Activated naive CD4-positive, alpha-beta T cell (primary cell): ENCODE data around the gene ONECUT3.

Experiments
- DNase-seq, 4 experiments: peaks; one replicate each; lab custom pipeline; 2025; lab: John Stamatoyannopoulos, UW

The ONECUT3 gene

DNA sequence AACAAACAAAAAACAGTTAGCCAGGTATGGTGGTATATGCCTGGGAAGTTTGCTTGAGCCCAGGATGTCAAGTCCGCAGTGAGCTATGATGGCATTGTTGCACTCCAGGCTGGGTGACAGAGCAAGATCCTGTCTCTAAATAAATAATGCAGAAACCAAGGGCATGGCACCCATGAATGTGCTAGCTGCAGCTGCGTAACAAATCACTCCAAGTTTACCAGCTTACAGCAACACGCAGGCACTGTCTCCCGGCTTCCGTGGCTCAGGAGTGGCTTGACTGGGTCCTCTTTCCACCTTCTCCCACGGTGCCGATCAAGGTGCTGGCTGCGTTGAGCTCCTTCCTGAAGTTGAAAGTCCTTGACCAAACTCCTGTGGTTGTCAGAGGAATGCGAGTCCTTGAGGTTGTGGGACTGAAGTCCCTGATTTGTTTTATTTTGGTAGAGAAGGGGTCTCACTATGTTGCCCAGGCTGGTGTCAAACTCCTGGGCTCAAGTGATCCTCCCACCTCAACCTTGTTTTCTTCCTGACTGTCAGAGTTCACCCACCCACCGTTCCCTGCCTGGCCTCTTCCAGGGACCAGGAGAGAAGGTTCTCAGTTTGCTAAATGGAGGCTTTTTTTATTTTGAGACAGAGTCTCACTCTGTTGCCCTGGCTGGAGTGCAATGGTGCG, 13.2 kb upstream of the ONECUT3 start:
- no peak for DNase-seq

DNA sequence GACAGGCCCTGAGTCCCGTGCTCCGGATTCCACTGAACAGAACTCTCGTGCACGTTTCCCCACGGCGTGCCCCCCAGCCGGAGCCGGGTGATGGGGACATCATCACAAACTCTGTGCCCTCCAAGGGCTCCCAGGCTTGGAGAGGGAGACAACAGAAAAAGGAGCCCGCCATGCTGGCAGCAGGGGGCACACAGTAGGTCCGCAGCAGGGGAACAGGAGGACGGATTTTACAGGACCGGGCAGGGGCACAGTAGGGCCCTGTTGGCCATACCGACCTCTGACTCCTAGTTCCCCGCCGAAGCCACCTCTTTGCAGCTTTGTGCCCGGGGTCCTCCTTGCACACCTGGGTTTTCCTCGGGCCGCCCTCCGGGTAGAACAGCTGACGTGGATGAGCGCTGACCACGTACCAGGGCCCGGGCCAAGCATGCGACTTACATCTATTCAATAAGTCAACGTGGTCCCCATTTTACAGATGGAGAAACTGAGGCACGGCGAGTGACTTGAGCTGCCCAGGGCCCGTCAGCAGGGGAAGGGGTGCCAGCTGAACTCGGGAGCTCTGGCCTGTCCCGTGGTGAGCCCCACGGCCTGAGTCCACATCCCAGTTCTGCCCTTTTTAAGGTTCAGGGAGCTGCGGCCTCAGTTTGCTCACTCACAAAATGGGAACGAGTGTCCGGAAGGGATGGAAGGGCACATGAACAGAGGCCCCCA, 10.2 kb upstream of the ONECUT3 start:
- no peak for DNase-seq

DNA sequence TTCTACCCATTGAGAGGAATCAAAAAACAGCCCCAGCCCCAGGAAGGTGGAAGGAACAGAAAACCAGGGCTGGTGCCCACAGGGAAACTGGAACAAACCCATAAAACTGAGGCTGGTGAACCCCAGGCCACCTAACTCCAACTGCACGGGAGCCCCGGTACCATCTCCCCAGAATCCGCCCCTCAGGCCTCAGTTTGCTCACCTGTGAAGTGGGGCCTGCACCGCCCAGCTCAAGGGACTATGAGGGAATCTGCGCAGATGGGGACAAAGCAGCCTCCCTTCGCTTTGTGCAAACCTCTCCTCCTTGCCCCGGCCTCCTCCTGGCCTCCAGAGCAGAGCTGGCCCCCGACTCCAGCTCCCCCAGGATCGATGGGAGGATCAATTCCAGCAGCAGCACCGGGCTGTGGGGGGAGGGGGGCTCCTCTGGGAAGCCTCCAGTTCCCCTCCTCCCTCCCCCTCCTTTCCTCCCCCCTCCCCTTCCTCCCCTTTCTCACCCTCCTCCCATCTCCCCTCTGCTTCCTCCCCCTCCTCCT, 9.1 kb upstream of the ONECUT3 start:
- no peak for DNase-seq

DNA sequence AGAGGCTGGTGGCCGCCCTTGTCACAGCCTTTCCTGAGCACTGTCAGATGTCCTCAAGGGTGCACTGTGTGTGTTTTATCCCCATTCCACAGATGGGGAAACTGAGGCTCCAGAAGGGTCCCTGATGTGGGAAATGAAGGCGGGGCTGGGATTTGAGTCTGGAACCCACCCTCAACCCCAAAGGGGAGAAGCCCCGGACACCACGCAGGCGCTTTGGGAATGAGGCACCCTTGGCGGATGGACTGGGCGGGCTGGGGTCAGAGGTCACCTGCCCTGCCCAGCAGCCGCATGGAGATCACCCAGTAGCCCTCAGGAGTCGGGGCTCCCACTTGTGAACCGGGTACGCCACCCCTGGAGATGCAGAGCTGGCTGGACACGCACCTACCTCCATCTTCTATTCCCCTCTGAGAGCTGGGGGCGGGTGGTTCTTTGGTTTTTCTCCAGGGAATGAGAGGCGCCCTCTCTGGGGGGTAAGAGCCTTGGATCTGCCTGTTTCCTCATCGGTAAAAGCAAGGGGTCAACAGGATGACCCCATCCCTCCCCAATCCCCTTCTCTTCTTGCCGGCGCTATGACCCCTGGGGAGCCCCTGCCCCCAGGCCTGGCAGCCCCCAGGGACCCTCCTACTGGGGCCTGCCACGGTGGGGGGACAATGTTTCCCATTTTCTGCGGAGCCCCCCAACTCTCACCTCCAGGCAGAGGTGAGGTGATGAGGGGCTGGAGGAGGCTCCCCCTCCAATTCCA, 8.3 kb upstream of the ONECUT3 start:
- DNase-seq, result no peak

DNA sequence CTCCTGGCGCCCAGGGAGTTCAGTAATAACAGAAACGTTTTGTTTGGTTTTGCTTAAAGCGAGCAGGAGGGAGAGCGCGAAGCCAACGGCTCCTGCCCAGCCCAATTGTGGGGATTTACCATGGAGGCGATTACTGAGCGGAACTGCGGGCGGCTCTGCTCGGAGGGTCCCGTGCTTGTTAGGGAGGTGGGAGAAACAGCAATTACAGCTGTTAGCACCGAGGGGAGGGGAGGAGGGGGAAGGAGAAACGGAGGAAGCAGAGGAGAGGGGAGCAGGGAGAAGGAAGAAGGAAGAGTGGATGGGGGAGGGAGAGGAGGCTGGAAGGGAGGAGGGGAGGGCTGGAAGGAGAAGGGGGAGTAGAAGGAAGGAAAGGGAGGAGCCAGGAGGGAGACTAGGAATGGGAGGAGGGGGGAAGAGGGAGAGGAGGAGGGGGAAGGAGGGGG, 7.7 kb upstream of the ONECUT3 start:
- no peak for DNase-seq

DNA sequence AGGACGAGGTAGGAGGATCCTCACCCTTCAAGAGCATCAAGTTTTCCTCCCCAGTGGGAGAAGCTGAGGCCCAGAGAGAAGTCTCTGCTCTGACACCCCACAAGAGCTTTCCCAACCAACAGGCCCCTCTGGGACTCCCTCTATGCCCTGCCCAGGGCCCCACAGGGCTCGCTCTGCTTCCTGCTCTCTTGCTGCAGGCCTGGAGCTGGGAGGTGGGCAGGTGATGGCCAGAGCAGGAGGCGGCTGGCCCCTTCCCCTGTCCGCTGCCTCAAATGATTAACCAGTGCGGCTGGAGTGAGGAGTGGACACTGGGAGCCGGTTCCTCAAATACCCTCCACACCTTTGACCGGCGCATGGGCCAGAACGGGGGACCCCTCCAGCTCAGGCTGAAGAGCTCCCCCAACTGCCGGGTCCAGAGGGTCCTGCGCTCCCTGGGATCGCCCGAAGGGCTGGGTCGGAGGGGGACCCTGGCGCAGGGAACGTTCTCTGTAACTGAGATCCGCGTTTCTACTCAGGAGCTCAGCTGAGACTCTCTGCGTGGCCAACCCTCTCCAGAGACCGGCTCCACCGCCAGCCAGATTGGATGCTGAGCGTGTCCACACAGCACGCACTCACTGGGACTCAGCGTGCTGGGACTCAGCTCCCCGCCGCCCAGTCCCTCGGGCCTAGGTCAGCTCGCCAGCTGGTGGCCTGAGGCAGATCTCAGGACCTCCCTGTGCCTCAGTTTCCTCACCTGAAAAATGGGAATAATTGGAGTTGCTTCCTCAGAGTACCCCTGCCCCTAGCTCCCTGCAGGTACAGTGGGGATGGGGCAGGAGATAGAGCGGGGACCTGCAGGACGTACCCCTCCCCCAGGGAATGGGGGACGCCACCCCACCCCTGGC, 6.7 kb upstream of the ONECUT3 start:
- no peak for DNase-seq

DNA sequence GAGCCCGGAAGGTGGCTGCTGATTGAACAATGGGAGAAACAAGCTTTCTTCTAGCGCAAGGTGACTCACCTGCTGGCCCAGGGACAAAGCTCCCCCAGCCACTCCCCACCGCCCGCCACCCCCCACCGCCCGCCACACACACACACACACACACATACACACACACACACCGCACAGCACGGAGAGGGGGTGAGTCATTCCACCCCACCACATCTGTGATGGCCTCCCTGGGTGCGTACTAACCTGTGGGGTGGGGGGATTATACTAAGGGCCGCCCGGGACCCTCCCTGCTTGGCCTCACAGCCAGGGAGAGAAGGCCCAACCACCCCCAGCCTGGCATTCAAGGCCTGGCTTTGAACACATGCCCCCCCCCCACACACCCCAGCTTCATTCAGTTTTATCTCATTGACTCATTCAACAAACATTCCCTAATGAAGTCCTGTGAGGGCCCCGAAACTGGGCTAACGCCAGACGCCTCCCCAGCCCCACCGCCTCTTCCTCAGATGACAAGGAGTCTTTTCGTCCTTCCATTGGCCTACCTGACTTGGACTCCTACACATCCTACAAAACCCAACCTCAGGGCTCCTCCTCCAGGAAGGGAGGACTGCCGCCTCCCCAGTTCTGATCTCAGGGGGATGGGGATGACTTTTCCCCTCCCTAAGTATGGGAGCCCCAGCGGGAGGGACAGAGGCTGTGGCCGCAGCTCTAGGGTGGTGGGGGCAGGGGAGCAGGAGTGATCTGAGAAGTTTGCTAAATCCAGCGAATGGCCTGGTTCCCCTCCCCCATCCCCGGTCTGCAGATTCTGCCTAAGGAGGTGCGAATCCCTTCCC, 5.8 kb upstream of the ONECUT3 start:
- peak in 1 of 4 experiments; percentile 20 for DNase-seq

DNA sequence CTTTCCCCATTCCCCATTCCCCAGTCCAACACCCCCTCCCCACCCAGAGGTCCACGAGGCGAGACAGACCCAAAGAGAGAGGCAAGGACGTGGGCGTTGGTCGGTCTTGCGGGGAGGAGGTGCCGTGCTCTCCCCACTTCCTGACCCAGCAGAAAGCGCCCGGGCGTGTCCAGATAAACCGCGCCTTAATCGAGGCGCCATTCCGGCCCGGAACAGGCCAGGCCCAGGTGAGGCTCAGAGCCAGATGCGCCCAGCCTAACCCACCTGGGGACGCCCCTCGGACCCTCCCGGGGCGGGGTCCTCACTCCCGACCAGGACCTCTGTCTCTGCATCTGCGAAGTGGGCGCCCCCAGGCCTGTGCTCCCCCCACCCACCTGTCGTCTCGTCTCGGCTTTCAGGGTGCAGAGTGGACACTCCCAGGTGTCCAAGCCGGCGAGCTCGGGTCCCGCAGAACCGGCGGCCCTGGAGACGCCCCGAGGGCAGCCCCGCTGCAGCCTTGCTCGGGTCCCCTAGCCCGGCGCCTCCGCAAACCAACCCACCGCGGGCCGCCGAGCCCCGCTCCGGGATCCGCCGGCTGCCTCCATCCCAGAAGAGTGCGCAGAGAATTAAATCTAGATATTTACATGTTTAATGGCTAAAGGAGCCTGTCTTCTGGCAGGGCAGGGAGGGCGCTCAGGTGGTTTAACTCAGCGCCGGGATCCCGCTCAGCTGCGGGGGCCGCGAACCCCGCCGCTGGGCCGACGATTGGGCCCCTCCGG, 5.0 kb upstream of the ONECUT3 start:
- DNase-seq, result no peak

DNA sequence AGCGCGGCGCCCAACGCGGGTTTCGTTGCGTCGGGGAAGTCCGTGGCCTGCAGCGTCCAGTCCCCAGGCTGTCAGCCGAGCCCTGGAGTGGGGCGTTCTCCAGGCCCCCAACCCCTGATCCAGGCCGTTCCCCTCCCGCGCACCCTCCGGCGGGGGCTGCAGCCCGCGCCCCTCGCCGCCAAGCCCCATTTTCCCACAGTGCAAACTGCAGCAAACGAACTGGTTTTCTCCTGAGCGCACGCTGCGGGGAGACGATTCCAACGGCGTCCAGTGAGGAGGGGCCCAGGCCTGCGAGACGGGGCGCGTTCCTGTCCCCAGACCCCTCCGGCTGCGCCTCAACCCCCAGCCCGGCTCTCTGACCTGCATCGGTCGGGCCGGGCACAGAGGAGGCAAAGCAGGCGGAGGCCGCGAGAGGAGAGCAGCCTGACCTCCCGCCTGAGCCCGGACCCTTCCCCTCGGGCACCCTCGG, 4.4 kb upstream of the ONECUT3 start:
- no peak for DNase-seq

DNA sequence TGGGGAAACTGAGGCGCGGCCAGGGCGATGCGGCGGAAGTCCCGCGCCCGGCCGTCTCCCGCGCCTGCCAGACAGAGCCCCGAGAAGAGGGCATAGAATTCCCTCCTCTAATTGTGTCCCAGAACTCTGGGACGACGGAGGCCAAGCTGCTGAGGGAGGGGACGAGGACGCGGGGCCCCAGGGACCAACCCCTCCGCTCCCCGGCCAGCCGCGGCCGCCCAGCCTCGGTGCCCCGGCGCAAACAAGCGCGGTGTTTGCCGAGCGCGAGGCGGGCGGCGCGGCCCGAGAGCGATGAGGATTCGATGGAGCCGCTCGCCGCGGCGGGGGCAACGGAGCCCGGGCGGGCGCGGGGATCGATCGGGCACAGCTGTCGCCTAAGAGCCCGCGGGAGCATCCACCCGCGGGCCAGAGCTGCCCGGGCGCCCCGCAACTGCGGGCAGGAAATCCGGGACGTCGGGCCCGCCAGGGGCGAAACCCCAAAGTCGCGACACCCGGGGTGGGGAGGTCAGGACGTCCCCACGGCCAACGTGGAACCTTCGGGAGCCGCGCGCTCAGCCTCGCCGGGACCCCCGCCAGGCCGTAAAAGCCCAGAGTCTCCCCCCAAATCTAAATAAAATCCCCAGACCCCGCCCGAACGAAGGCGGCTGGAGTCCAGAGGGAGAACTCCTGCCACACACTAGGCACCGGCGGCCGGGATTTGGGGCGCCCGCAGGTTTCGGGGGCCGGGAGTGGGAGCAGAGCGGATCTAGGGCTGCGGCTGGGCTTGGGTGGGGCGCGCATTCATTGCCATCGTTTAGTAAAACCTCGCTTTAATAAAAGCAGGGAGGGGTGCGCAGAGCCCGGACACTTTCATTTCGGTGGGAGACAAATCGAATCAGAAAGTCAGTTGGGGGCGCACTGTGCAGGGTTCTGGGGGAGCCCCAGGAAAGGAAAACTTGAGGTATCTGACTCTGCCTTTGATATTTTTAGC, 3.6 kb upstream of the ONECUT3 start:
- no peak for DNase-seq

DNA sequence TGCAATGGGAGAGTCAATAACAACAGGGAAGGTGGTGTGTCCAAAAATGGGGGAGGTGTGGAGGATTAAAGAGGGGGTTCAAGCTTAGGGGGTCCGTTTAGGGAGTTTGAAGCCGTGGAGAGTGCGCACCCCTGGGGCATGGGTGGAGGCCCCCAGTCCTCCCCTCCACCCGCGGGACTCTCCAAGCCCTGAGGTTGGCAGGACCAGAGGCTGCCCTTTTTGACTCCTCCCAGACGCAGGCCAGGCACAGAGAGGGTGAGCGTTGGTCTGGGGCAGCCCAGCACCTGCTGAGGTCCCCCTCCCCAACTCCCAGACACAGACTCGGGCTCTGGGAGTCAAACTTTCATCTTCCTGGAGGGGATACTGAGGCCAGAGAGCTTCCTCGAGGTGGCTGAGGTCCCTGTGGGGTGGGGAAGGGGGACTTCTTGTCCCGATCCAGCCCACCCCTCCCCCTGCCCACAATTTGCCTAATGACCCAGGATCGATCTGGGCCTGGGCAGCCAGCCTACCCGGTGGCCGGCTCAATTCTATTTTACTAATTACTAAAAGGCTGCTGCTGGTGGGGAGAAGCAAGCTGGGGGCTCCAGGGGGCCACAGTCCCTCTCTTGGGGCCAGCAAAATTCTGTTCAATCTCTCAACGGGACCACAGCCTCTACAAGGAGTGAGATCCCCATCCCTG, 2.8 kb upstream of the ONECUT3 start:
- DNase-seq, result no peak

DNA sequence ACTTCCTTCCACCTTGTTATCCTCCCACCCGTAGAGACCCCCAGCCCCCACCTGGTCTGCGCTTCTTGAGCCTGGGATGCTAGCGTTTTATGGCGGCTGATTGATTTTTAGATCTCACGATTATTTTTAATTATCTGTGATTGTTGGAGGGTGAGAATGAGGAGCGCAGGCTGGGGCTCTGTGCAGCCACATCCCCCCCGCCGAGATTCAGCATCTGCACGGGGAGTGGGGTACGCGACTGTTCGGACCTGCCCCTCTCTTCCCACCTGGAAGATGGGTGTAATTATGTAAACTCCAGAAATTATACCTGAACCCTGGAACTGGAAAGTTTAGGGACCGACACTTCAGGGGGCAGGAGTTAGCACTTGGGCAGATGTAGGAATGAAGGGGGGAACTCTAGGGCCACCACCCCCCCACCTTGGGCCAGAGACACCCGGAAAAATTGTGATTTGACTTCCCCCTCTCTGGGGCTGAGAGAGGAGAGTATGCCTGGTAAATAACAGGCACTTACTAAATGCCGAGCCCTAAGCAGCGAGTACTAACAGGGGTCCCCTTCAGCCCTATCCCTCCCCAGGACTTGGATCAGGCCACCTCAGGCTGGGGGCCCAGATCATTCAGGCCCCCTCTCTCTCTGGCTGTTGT, 1.8 kb upstream of the ONECUT3 start:
- DNase-seq, result no peak

DNA sequence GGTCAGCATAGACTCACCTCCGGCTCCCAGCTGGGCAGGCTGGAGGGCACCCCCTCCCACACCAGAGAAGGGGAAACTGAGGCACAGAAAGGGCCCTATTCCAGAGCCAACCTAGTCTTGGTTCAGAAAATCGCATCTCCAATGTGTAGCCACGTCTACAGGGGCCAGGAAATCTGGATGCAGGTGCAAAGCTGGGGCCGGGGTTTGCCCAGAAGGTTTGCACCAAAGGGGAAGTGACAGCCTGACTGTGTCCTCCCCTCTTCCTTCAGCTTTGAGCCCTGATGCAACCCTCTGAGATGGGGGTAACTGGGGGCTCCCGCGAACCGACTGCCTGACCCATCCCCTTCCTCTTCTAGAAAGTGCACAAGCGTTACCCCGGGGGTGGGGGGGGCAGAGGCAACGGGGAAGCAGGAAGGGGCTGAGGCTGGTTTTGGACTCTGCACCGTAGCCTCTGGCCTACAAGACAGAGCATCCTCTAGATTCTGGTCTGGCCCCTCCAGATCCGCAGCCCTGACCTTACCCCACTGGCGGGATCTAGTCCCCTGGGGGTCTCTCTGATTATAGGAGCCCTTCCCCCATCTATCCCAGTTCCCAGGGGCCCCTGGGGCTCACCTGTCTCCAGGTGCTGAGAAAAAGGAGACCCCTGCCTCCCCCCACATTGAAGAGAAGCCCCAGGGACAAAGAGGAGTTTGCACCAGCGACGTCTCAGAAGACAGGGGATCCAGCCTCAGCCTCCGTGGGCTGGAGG, 1.1 kb upstream of the ONECUT3 start:
- DNase-seq, result no peak

DNA sequence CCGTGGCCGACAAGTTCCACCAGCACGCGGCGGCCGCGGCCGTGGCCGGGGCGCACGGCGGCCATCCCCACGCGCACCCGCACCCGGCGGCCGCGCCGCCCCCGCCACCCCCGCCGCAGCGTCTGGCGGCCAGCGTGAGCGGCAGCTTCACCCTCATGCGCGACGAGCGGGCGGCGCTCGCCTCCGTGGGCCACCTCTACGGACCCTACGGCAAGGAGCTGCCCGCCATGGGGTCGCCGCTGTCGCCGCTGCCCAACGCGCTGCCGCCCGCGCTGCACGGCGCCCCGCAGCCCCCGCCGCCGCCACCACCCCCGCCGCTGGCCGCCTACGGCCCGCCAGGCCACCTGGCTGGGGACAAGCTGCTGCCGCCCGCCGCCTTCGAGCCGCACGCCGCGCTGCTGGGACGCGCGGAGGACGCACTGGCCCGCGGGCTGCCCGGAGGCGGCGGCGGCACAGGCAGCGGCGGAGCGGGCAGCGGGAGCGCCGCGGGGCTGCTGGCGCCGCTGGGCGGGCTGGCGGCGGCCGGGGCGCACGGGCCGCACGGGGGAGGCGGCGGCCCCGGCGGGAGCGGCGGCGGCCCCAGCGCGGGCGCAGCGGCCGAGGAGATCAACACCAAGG, 821 bp downstream of the ONECUT3 start:
- DNase-seq, result no peak

DNA sequence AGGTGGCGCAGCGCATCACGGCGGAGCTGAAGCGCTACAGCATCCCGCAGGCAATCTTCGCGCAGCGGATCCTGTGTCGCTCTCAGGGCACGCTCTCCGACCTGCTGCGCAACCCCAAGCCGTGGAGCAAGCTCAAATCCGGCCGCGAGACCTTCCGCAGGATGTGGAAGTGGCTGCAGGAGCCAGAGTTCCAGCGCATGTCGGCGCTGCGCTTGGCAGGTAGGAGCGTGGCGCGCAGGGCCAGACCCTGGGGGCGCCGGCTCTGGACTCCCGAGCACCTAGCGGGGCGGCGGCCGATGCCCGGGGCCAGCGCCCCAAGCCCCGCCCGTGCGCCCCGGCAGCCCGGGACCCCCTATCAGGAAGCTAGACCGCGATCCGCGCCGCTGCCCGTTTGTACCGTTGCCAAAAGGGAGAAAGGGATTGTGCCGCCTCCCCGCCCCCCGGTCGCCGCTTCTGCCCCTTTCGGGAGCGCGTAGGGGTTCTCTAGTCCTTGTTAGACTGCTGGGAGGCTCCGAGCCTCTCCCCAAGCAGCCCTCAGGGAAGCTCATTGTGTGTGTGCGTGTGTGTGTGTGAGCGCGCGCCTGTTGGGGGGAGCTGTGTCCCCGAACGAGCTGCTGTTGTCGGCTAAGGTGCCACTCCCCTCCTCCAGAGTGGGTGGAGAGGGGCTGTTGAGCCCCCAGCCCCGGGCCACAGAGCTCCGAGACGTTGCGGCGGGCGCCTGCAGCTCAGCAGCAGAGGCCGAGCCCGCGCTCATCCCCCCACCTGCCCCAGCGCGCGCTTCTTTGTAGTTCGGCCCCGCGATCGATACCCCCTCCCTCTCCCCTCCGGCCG, 1.5 kb downstream of the ONECUT3 start:
- DNase-seq, result no peak
